Astrocyte of the spinal cord (primary cell): Measurements from ENCODE around the gene KIF16B.

Experiments used
- DNase-seq: peaks from one replicate; pipeline ENCODE4 v3.0.0; 2011; ENCODE audit warnings: low read depth, low spot score
- H3K4me3 ChIP-seq: 2 replicates; pipeline ENCODE4 v1.5.1; 2011; ENCODE audit warnings: low read depth, mild to moderate bottlenecking, low read length, moderate library complexity
- CTCF ChIP-seq: IDR thresholded peaks from 2 replicates; pipeline ENCODE4 v1.5.1; 2012; ENCODE audit warnings: low read depth, mild to moderate bottlenecking, low read length, inconsistent platforms
- in situ Hi-C: cut with HindIII; loops from 2 replicates; pipeline ENCODE4 v1.10.0; 2017; ENCODE audit warnings: low sequenced_read_pairs

Gene KIF16B

GRCh38 chr20:16595376-16595775, 22.1 kb upstream of the KIF16B start:
- H3K4me3 ChIP-seq, result no peak overlapping the region
- in situ Hi-C loops, result no loop called here
- DNase-seq, result no peak
- TF ChIP-seq CTCF, result no peak

- TF ChIP-seq CTCF, result no peak
- DNase-seq, result no peak
- in situ Hi-C loops, result no loop called here
- no peak overlapping the region for H3K4me3 ChIP-seq
Measured at GRCh38 chr20:16590041-16590633, 16.9 kb upstream of the KIF16B start.

- in situ Hi-C loops, result no loop called here
- H3K4me3 ChIP-seq, result no peak overlapping the region
- no peak for DNase-seq
Measured at GRCh38 chr20:16589623-16590022, 16.4 kb upstream of the KIF16B start.

GRCh38 chr20:16588241-16588640, 15.0 kb upstream of the KIF16B start:
- no peak overlapping the region for H3K4me3 ChIP-seq
- DNase-seq, result no peak
- TF ChIP-seq CTCF, result no peak
- in situ Hi-C loops, result no loop called here

More at GRCh38 chr20:16589623-16590022, 16.4 kb upstream of the KIF16B start:
- TF ChIP-seq CTCF, result no peak

GRCh38 chr20:16587066-16587465, 13.8 kb upstream of the KIF16B start:
- in situ Hi-C loops, result no loop called here

GRCh38 chr20:16583474-16583873, 10.2 kb upstream of the KIF16B start:
- no peak for TF ChIP-seq CTCF
- in situ Hi-C loops, result no loop called here
- DNase-seq, result no peak
- H3K4me3 ChIP-seq, result no peak overlapping the region

More at GRCh38 chr20:16587066-16587465, 13.8 kb upstream of the KIF16B start:
- no peak for DNase-seq
- no peak for TF ChIP-seq CTCF
- no peak overlapping the region for H3K4me3 ChIP-seq
